Measurements from ENCODE around the gene ENTPD8.

DNA sequence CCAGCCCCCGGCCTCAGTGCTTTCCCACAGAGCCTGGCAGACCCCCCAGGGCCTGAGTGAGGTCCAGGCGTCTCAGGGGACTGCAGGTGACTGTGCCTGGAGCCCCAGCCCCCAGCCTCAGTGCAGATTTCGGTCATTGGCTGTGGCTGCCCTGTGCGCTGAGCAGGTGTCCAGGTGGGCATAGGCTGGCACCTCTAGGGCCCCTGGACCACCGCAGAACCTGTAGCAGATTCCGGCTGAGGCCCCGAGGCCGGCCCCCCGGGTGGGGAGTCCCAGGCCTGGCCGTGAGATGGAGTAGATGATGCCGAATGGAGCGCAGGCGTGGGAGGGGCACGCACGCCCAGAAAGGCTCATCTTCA, 30.3 kb downstream of the ENTPD8 start:
- TF ChIP-seq, protein P1, sequence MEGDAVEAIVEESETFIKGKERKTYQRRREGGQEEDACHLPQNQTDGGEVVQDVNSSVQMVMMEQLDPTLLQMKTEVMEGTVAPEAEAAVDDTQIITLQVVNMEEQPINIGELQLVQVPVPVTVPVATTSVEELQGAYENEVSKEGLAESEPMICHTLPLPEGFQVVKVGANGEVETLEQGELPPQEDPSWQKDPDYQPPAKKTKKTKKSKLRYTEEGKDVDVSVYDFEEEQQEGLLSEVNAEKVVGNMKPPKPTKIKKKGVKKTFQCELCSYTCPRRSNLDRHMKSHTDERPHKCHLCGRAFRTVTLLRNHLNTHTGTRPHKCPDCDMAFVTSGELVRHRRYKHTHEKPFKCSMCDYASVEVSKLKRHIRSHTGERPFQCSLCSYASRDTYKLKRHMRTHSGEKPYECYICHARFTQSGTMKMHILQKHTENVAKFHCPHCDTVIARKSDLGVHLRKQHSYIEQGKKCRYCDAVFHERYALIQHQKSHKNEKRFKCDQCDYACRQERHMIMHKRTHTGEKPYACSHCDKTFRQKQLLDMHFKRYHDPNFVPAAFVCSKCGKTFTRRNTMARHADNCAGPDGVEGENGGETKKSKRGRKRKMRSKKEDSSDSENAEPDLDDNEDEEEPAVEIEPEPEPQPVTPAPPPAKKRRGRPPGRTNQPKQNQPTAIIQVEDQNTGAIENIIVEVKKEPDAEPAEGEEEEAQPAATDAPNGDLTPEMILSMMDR (IDR thresholded peaks at IDR 0.05; ENCODE audit: poor library complexity) = no peak
- TF ChIP-seq EZH2 (IDR thresholded peaks at IDR 0.05; ENCODE audit: borderline replicate concordance) (no peak), EZH2phosphoT487 (IDR thresholded peaks at IDR 0.05; ENCODE audit: low read depth, severe bottlenecking, unreplicated experiment) (no peak)

Data from hepatocyte (in vitro differentiated cells).